ENCODE results near the gene SLC15A3.
"Not testable (repeated sequence)": the region's sequence is repeated elsewhere in the genome, so short reads cannot be mapped to it uniquely, and the experiment has no call there.

SLC15A3 gene

DNA sequence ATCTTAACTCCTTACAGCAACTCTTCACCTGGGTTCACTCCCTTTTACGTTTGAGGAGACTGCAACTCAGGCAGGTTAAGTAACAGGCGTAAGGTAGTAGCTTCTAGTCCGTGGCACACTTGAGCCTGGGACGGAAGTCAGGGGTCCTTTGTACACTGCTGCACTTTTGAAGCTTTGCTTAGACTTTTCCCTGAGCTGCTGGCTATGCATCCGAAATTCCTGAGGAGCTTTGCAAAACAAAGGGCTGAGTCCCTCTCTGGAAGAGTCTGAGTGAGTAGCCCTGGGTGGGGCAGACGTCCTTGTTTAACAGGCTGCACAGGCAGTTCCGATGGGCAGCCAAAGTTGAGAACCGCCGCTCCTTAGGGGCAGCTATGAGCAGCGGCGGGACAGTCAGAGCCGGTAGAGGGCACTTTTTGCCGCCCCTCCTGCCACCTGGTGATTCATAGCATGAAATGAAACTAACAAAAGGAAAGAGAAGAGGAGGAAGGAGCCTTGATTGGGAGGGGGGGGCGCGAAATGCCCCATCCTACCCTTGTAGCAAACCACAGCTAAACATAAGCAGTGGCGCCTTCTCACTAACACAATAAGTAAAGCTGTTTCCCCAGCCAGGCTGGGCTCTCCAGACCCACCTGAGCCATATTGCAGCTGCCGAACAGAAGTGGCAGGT, 36.6 kb downstream of the SLC15A3 start:
- no peak overlapping the region for H3K4me3 ChIP-seq (ENCODE audit: low read depth, low read length)

DNA sequence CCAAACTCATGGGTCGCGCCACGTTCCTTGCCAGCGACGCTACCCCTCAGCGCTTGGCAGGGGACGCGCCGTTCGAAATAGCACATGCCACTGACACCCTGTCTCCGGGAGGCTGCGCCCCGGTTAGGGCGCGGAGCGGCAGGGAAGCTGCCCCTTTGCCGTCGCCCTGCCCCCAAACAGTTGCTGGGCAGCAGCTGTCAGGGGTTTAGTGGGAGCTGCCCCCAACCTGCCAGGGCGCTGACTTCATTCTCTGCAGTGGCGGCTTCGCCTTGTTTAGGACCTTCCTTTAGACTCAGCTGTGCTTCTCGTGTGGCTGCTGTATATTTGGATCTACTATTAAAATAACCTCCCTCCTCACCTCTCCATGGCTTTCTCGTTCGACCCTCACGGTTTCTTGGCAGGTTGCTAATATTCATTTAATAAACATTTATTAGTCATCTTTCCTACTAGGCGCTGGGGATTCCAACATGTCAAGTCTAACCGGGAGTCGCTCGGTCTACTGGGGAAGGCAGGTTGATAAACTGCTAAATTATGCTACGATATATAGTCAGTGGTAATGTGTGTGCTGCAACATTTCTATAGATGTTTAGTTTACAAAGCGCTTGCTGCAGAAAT, 37.2 kb downstream of the SLC15A3 start:
- H3K4me3 ChIP-seq (ENCODE audit: low read depth, low read length), result peak overlapping the region; percentile 55

DNA sequence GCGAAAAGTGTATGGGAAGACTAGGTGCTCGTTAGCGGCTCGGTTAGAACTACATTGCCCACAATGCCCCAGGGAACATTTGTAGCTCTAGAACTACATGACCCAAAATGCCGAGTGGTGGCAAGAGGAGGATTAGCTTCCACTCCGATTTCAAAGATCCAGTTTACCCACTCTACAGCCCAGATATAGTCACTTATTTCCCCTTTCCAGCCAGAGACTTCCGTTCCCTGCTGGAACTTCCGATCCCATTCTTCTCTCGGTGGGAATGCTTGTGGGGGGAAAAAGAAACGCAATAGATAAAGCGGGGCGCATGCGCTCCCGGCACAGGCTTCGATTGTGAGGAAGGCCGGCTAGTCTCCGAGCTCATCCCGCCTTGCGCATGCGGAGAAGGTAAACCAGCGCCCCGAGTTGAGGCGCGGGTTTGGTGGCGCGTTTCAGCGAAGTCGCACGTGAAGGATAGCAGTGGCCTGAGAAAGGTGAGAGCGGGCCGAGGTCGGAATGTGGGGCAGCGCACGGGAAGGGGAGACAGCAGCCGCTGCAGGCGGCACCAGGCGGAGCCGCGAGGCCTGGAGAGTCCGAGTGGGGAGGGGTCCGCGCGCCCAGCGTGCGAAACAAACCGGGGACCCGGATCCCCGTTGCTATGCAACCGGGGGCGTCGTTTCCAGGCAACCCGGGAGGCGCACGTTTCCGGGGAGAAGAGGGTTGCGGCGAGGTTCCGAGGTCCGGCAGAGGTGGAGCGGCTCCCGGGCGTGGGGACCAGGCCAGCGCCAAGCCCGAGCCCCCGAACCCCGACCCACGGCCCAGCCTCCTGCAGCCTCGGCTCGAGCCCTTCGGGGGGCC, 38.0 kb downstream of the SLC15A3 start, which contains the start of gene TMEM109:
TMEM109 (plus strand) TSS at position 366 of the 840 bp plus-strand sequence. CDS start 5,536 bp downstream, outside the sequence.
- H3K4me3 ChIP-seq (ENCODE audit: low read depth, low read length), result peak within 1 kb of the TSS; percentile 55

DNA sequence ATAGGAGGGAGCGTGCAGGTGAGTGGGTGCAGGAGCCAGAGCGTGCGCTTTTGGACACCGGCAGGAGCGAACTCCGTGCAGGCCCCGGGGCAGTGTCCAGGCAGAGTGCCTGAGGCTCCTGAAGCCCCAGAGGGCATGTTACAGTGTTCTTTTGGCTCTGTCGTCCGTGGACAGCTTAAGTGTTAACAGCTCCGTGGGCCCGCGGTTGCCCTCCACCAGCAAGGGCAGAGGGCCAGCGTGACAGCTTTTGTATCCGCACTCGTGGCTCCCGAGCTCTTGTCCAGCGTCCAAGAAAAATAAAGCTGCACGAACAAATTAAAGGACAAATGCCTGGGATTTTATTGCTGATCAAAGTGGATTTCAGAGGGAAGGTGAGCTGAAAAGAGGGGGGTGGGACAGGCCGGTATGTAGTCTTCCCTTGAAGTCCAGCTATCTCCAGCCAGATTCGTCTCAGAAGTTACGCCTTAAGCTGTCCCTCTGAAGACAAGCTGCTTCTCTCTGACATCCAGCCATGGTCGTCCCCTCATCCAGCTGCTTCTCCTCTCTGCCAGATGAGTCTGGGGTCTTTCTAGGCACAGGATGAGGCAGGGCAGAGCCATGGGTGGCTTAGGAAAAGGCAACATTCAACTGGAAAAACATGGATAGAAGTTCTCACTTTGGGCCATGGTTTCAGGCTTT, 39.0 kb downstream of the SLC15A3 start:
- no peak overlapping the region for H3K4me3 ChIP-seq (ENCODE audit: low read depth, low read length)

DNA sequence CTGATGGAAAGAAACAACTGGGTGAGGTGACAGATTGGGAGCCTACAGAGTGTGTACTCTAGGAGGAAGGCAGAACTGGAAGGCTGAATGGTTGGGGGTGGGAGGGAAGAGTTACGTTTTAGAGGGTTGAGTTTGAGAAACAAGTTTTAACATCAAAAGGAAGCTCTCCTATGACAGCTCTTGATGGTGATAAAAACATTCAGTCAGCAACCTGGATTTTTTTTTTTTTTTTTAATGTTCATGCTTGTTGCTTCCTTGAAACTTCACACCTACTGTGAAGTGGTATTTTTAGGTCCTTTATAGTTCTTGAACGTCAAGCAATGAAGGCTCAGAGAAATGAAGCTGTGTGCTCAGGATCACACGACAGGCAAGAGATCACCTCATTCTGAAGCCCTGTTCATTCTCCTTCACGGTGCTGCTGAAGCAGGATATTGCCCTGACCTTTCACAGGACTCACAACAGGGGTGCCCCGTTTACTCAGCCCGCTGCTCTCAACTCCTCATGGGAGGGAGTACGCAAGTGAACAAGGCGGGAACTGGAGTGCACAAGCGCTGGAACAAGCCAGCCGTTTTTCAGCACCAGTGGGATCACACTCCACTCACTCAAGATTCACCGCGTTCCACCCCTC, 39.6 kb downstream of the SLC15A3 start:
- H3K4me3 ChIP-seq (ENCODE audit: low read depth, low read length), result no peak overlapping the region

DNA sequence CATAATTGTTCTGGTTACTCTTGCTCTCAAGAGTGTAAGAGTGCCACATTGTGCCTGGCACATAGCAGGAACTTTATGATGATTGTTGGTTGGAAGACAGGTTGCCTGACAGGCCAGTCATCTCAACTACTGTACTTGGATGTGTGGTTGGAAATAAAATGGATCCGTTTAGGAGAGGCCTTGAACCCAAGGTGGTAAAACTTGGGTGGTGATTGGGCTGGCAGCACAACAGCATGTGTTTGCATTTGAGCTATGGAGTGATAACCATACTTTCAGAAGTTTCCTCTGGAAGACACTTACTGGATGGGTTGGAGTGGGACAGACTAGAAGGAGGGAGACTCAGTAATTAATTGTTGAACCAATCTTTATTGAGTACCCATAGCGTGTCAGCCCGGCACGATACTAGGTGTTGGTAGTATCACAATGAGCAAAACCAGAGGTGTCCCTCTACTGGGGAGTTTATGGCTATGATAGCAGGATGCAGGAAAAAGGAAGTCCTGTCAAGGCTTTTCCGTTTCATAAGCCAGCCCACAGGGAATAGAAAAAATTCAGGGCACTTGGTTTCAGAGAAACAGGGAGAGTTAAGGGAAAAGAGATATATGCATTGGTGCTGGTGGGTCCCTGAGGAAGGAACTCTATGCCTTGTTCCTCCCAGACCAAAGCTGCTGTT, 41.1 kb downstream of the SLC15A3 start:
- no peak overlapping the region for H3K4me3 ChIP-seq (ENCODE audit: low read depth, low read length)

DNA sequence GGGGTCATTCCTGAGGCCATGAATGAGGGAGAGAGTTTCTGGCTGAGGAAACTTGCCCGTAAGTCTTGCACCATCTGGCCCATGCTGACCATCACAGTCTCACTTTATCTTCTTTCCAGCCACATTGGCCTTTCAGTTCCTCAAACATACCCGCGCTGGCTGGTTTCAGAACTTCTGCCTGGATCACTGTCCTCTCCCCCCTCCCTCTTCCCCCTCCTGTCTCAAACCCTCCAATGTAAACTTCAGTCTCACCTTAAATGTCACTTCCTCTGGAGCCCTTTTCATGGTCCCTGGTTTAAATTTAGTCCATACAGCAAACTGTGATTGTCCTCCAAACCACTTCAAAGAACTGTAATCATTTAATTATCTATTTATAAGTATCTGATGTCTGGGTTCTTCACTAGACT, 41.7 kb downstream of the SLC15A3 start:
- no peak overlapping the region for H3K4me3 ChIP-seq (ENCODE audit: low read depth, low read length)

DNA sequence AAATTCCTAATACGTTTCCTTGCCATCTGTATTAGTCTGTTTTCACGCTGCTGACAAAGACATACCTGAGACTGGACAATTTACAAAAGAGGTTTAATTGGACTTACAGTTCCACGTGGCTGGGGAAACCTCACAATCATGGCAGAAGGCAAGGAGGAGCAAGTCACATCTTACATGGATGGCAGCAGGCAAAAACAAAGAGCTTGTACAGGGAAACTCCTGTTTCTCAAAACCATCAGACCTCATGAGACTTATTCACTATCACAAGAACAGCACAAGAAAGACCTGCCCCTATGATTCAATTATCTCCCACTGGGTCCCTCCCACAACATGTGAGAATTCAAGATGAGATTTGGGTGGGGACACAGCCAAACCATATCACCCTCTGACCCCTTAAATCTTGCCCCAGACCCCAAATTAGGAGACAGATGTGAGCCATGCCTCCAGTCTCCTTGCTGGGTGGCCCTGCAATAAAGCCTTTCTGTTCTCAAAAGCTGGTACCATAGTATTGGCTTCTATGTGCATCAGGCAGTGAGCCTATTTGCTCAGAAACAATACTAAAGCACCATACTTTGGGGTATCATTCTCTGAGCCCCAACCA, 42.2 kb downstream of the SLC15A3 start:
- H3K4me3 ChIP-seq (ENCODE audit: low read depth, low read length), result not testable (repeated sequence)

DNA sequence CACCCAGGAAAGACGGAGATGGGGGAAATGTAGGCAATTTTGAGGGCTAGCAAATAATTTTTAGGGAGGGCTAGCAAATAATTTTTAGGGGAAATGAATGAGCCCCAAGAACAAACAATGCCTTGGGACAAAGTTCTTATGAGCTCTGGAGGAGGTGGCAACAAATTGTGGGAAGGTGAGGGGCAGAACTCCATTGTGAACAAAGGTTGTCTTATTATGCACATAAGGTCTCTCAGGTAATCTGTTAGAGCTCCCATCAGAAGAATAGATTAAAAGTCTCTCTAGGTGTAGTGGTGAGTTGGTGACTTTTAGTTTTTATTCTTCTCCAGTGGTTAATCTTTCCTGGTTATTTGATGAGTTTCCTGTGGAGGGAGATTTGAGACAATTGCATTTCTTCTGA, 43.2 kb downstream of the SLC15A3 start:
- H3K4me3 ChIP-seq (ENCODE audit: low read depth, low read length), result no peak overlapping the region

DNA sequence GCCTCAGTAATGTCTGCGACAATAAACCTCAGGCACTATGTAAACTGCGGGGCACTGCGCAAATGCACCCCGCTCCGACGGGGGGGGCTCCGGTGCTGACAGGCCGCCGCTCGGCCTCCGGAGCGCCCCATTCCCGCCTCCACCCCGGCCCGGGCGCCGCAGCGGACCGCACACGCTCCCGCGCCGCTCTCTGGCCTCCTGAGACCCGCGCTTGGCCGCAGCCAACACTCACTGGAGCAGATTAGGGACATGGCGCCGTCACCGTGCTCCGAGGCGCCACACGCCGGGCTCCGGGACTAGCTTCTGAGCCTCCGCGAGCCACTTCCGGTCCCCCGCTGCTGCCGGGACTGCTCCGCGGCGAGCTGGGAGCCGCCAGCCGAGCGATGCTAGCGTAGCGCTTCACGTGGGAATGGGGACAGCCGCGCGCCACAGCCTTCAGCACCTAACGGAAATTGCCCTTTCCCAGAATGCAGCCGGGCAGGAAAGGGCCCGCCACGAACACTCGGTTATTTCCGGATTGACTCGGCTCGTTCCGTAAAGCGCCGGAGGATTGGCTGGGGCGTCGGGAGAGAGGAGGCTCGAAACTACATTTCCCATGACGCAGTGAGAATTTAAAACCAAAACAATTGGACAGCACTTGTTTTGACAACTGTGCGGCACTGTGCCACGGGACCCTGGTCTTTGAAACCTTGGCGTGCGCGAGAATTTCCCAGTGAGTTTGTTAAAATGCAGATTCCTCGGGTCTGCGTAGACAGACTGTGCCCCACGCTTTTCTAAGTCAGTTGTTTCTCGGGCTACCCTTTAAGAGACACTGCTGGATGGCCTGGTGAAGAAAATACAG, 45.6 kb downstream of the SLC15A3 start, which contains the start of gene PRPF19:
PRPF19 (minus strand) TSS at position 454 of the 841 bp plus-strand sequence; CDS start at position 251, 203 bp downstream.
- peak within 1 kb of the TSS; percentile 74 for H3K4me3 ChIP-seq (ENCODE audit: low read depth, low read length)

DNA sequence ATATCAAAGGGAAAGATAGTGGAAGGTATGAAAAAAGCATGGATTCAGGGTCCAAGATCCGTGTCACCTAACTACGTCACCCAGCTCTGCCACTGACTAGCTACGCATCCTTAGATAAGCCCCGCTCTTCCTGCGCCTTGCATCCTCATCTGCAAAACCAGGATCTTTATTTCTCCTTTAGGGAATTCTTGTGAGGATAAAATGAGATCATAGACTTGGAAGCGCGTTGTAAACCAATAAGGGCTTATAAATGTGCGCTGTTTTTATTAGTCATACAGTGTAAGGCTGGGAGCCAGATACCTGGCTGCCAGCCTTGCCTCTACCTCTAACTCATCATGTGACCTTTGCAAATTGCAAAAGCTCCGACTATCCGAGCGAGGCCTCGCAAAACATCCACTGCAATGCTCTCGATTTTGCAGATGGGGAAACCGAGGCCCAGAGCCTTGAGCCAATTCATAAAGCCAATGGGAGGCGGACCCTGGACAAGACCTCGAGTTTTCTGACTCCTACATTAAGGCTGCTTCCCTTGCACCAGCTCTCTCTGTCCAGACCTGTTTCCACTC, 46.3 kb downstream of the SLC15A3 start:
- H3K4me3 ChIP-seq (ENCODE audit: low read depth, low read length), result peak overlapping the region; percentile 74

DNA sequence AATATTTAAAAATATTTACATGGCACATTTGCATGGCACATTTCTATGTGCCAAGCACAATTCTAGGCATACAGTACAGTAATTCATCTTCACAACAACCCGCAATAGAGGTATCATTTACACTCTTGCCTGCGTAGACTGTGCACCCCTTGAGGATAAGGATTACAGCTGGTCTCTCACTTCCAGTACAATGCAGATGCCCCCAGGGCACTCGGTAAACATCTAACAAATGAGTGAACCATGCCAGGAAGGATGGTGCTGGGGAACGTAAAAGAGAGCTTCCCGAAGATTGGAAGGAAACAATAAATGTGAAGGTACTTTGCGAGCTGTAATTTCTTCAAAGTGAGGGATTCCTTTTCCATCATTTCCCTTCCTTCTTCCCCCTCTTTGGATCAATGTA, 46.9 kb downstream of the SLC15A3 start:
- peak overlapping the region; percentile 74 for H3K4me3 ChIP-seq (ENCODE audit: low read depth, low read length)

DNA sequence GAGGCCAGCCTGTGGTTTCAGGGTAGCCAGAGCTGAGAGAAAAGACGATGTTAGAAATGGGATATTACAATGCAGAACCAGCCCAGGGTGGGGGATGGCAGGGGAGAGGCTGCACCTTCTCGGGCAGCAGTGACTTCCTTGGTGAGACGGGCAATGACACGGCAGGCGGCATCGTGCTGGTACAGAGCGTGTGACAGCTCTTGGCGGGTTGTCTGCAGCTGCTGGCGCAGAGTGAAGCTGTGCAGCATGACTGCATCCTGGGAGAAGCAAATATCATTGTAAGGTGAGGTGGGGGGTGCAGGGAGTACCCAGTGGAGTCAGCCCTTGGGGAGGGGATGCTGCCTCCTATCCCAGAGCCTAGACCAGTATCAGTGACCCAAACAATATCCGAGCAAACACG, 49.4 kb downstream of the SLC15A3 start:
- no peak overlapping the region for H3K4me3 ChIP-seq (ENCODE audit: low read depth, low read length)

DNA sequence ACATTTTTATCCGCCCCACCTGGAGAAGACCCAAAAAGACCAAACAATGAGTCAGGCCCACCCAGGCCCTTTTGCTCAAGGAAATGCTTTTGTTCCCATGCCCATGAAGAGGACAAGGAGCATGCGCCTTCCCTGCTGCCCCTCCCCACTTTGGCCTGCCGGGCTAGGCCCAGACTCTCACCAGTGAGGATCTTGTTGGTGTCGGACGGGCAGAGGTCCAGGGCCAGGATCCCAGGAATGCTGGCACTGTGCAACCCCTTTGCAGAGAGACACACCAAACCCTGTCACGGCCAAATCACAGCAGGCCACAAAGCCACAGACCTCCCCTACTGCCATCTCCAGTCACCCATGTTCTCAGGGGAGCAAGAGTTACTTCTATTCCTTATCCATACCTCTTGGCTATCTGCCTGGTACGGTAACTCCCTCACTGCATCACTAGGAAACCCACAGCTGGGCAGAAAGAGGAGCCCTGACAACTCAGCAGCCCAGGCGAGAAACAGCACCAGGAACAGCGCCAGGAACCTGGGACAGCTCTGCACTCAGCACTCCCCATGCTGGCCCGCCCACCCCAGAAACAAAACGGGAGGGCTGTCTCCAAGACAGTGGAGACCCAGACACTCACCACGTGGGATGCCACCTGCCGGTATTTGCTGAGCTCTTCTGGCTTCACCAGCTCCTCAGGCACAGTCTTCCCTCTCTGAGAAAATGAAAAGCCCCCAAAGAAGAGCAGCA, 51.1 kb downstream of the SLC15A3 start:
- no peak overlapping the region for H3K4me3 ChIP-seq (ENCODE audit: low read depth, low read length)

DNA sequence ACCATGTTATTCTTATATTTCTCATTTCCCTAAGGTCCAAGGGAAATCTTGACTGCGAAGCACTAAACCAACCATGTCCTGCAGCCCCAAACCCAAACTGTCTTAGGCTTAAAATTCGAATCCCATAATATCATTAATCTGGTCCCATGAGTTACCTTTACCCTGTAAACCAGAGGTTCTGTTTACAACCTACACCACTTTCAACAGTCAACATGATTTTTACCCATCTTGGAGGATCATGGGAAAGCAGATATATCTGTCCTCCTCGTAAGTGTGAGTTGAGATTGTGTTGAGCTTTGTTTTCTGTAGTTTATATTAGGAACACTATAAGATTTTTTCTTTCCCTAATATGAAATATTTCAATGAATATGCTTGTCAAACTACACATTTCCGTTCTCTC, 52.0 kb downstream of the SLC15A3 start:
- H3K4me3 ChIP-seq (ENCODE audit: low read depth, low read length), result no peak overlapping the region

DNA sequence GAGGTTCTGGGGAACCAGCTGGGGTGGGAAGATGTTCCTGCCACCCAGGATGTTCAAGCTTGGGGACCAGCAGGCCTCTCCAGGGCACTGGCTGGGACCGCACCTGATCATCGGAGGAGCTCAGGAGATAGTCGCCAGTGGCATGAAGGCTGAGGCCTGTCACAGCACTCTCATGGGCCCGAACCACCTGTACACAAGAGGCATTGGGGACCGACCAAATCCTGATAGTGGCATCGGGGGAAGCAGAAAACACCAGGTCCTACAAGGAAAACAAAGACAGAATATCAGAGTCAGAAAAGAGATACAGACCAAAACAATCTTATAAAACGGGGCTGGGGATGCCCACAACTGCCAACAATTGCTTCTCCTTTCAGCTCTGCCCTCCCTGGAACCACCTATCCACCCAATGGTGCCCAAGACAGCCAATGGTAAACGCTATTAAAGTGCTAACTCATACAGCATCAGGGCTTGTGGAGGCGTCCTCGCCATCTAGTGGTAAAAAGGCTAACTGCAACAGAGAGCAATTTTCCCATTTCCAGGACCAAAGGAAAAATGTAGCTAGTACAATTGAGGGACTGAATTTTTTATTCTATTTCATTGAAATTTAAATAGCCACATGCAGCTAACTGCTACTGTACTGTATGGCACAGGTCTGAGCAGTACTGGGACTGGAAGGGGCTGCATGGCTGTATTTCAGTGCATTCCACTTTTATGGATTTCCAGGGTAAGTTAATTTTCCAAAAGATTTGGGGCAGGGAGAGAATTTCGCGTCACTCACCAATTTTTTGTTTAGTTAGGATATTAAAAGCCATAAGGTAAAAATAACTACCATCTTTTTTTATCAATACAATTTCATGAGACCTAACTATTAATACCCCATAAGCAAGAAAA, 52.7 kb downstream of the SLC15A3 start:
- no peak overlapping the region for H3K4me3 ChIP-seq (ENCODE audit: low read depth, low read length)

DNA sequence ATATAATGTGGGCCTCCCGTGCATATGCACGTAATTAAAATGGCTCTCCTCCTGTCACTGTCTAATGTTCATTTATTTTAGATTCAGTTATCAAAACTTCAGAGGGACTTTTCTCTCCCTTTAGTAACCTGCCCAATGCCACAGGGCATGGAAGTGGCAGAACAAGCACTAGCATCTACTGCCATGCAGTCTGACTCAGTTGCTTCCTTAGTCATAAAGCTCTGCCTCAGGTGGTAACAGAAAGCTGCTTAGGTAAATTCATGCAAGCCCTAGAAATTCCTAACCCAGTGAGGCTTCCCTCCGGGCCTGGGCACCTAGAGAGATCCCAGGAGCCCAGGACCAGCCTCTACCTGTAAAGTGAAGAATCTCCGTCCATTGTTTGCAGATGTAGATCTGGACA, 54.5 kb downstream of the SLC15A3 start:
- no peak overlapping the region for H3K4me3 ChIP-seq (ENCODE audit: low read depth, low read length)
